PC-3 (cell line): ENCODE data around the gene RBM15B. TPM values are rescaled to one million over a fixed set of nuclear protein-coding genes. Genes with fewer than 3 reads are reported as not detected.
"Not testable (repeated sequence)": the region's sequence is repeated elsewhere in the genome, so short reads cannot be mapped to it uniquely, and the experiment has no call there.

Experiments used
- ATAC-seq: fragments of 200-7000 bp; cut with Tn5 transposase; 2 replicates; pipeline ENCODE4 v1.9.1; 2020; ENCODE audit warnings: mild to moderate bottlenecking, moderate library complexity
- BruUV-seq: library from RNA; stranded (reverse); fragments of 400-500 nt; replicated peaks from 2 replicates; lab custom pipeline; 2021; lab: Mats Ljungman, UMichigan
- CTCF ChIA-PET: fragments of 300-600 bp; sonication (Branson Sonifier 250); formaldehyde crosslinking; loops from one replicate; lab custom pipeline; 2022; ENCODE audit warnings: antibody characterized with exemption; lab: Charles Lee
- POLR2A ChIA-PET: fragments of 300-600 bp; sonication (Branson Sonifier 250); formaldehyde crosslinking; loops from one replicate; lab custom pipeline; 2022; ENCODE audit warnings: antibody characterized with exemption; ENCODE audit not compliant: unreplicated experiment; lab: Charles Lee
- DNase-seq: peaks from one replicate; pipeline ENCODE4 v3.0.0-alpha.2; 2015
- H2AFZ ChIP-seq: fragments of 300-600 bp; sonication (generic); 2 replicates; pipeline ENCODE4 v1.6.0; 2016; ENCODE audit warnings: antibody characterized with exemption, low read length
- H3F3A ChIP-seq: fragments of 300-600 bp; sonication (generic); one replicate; pipeline ENCODE4 v1.6.0; 2017; ENCODE audit warnings: antibody characterized with exemption, low read length, control low read depth, mild to moderate bottlenecking; ENCODE audit not compliant: unreplicated experiment
- H3K27ac ChIP-seq: fragments of 300-600 bp; sonication (generic); 2 replicates; pipeline ENCODE4 v1.5.1; 2016; ENCODE audit warnings: mild to moderate bottlenecking, low read length
- H3K27me3 ChIP-seq: fragments of 300-600 bp; sonication (generic); 2 replicates; pipeline ENCODE4 v1.6.1; 2016; ENCODE audit warnings: low read length, mixed read lengths
- H3K36me3 ChIP-seq: fragments of 300-600 bp; sonication (generic); 2 replicates; pipeline ENCODE4 v1.6.1; 2016; ENCODE audit warnings: low read depth, mixed run types, low read length, mixed read lengths
- H3K4me1 ChIP-seq: fragments of 300-600 bp; sonication (generic); 2 replicates; pipeline ENCODE4 v1.5.1; 2016; ENCODE audit warnings: low read length; ENCODE audit not compliant: insufficient read depth
- H3K4me2 ChIP-seq: fragments of 300-600 bp; sonication (generic); 2 replicates; pipeline ENCODE4 v1.6.0; 2016; ENCODE audit warnings: low read length
- H3K4me3 ChIP-seq: fragments of 300-600 bp; sonication (generic); 2 replicates; pipeline ENCODE4 v1.5.1; 2016; ENCODE audit warnings: mild to moderate bottlenecking, low read length, mixed read lengths
- H3K79me2 ChIP-seq: fragments of 300-600 bp; sonication (generic); 2 replicates; pipeline ENCODE4 v1.6.1; 2017; ENCODE audit warnings: low read length, mixed read lengths
- H3K9ac ChIP-seq: fragments of 300-600 bp; sonication (generic); 2 replicates; pipeline ENCODE4 v1.6.0; 2016; ENCODE audit warnings: mild to moderate bottlenecking, low read length
- H3K9me2 ChIP-seq: fragments of 300-600 bp; sonication (generic); replicated peaks from 2 replicates; pipeline ENCODE4 v1.6.1; 2016; ENCODE audit warnings: mixed run types, low read length, mixed read lengths
- H3K9me3 ChIP-seq: fragments of 300-600 bp; sonication (generic); 2 replicates; pipeline ENCODE4 v1.6.1; 2016; ENCODE audit warnings: low read length, mixed read lengths
- H4K20me1 ChIP-seq: fragments of 300-600 bp; sonication (generic); 2 replicates; pipeline ENCODE4 v1.6.1; 2016; ENCODE audit warnings: low read length, mixed read lengths
- CTCF ChIP-seq: fragments of 300-600 bp; sonication (generic); conservative IDR thresholded peaks from 2 replicates; pipeline ENCODE4 v1.5.1; 2017; ENCODE audit warnings: antibody characterized with exemption, low read depth, mild to moderate bottlenecking, low read length
- EZH2 ChIP-seq: fragments of 300-600 bp; sonication (generic); IDR thresholded peaks from one replicate; pipeline ENCODE4 v1.6.1; 2017; ENCODE audit warnings: antibody characterized with exemption, mild to moderate bottlenecking, low read length; ENCODE audit not compliant: unreplicated experiment
- EZH2phosphoT487 ChIP-seq: fragments of 300-600 bp; sonication (generic); IDR thresholded peaks from 2 replicates; pipeline ENCODE4 v1.6.1; 2018; ENCODE audit warnings: mild to moderate bottlenecking, antibody characterized with exemption, low read length, borderline replicate concordance
- intact Hi-C: fragments of 100-400 bp; cut with micrococcal nuclease; formaldehyde crosslinking; loops from 2 replicates; pipeline ENCODE4 v1.9.0; 2023
- total RNA-seq: library from RNA; depleted of rRNA; stranded (reverse); fragments of >200 nt; gene quantifications from 2 replicates; pipeline ENCODE4 v1.2.3, GENCODE V29; 2014

Gene RBM15B
- total RNA-seq, 1 experiment from 2014 or later: 31.1 TPM

- Histone ChIP-seq H4K20me1 (no peaks in the 10 kb centered on the region), H2AFZ (no peak overlapping the region), H3K9me3 (no peaks in the 10 kb centered on the region), H3F3A (no peaks in the 10 kb centered on the region), H3K9ac (no peak overlapping the region), H3K27me3 (peaks cover 21% of the 10 kb centered on the region), H3K27ac (no peak overlapping the region), H3K36me3 (no peaks in the 10 kb centered on the region), H3K4me2 (no peak overlapping the region), H3K79me2 (no peaks in the 10 kb centered on the region), H3K4me3 (no peak overlapping the region), H3K4me1 (no peaks in the 10 kb centered on the region), H3K9me2 (no peaks in the 10 kb centered on the region)
- POLR2A ChIA-PET: no interaction called here
- intact Hi-C loops: no loop called here
- CTCF ChIA-PET: no interaction called here
- DNase-seq (no peak), ATAC-seq (no peak)
- TF ChIP-seq EZH2 (no peak), CTCF (no peak)
- BruUV-seq: no TSS peak
Measured at GRCh38 chr3:51360806-51361205, 30.3 kb upstream of the RBM15B start.

- Histone ChIP-seq H4K20me1 (no peaks in the 10 kb centered on the region), H3K79me2 (no peaks in the 10 kb centered on the region), H3K9me2 (no peaks in the 10 kb centered on the region), H3K27me3 (peaks cover 21% of the 10 kb centered on the region), H3K27ac (no peak overlapping the region), H3K4me1 (no peaks in the 10 kb centered on the region), H3K4me2 (no peak overlapping the region), H3K4me3 (no peak overlapping the region), H3K36me3 (no peaks in the 10 kb centered on the region), H3K9me3 (no peaks in the 10 kb centered on the region), H3K9ac (no peak overlapping the region), H2AFZ (no peak overlapping the region), H3F3A (no peaks in the 10 kb centered on the region)
- ChIA-PET POLR2A (no interaction called here), CTCF (no interaction called here)
- intact Hi-C loops: no loop called here
- TF ChIP-seq EZH2: no peak
- no peak for TF ChIP-seq EZH2phosphoT487
- TF ChIP-seq CTCF: no peak
- DNase-seq (no peak), ATAC-seq (no peak)
- no TSS peak for BruUV-seq
Measured at GRCh38 chr3:51361746-51362145, 29.3 kb upstream of the RBM15B start.

- no peaks in the 10 kb centered on the region for H4K20me1 ChIP-seq
- H3K9ac ChIP-seq: no peak overlapping the region
- no peak overlapping the region for H2AFZ ChIP-seq
- H3K4me3 ChIP-seq: no peak overlapping the region
- ChIA-PET CTCF (no interaction called here), POLR2A (no interaction called here)
- DNase-seq (no peak), ATAC-seq (no peak)
- H3K27ac ChIP-seq: no peak overlapping the region
- H3K27me3 ChIP-seq: peaks cover 21% of the 10 kb centered on the region
- no peaks in the 10 kb centered on the region for H3K36me3 ChIP-seq
- no peak overlapping the region for H3K4me2 ChIP-seq
- intact Hi-C loops: no loop called here
- BruUV-seq: no TSS peak
- TF ChIP-seq EZH2: no peak
- no peak for TF ChIP-seq CTCF
- no peak for TF ChIP-seq EZH2phosphoT487
- H3F3A ChIP-seq: no peaks in the 10 kb centered on the region
- H3K4me1 ChIP-seq: no peaks in the 10 kb centered on the region
- no peaks in the 10 kb centered on the region for H3K9me2 ChIP-seq
- H3K9me3 ChIP-seq: no peaks in the 10 kb centered on the region
- no peaks in the 10 kb centered on the region for H3K79me2 ChIP-seq
Measured at GRCh38 chr3:51362476-51362875, 28.6 kb upstream of the RBM15B start.

GRCh38 chr3:51368276-51368675, 22.8 kb upstream of the RBM15B start:
- H3K27me3 ChIP-seq, DNase-seq, POLR2A ChIA-PET, H3K36me3 ChIP-seq, H2AFZ ChIP-seq, BruUV-seq, H3K9me2 ChIP-seq, H3K4me1 ChIP-seq, H3K27ac ChIP-seq, H4K20me1 ChIP-seq, H3K9me3 ChIP-seq, CTCF ChIA-PET, H3K9ac ChIP-seq, H3K79me2 ChIP-seq, ATAC-seq, H3K4me3 ChIP-seq, H3K4me2 ChIP-seq, intact Hi-C loops, H3F3A ChIP-seq: not testable (repeated sequence)
